HCT116 (cell line): ENCODE data around the gene RGS7.

Experiments used
- CTCF ChIP-seq, 3 experiments: fragments of 200-600 bp in 1 of 3; sonication (generic) in 1 of 3; IDR thresholded peaks in 2 of 3; conservative IDR thresholded peaks in 1 of 3; 2 replicates each; pipeline ENCODE4 v1.5.1; 2012 to 2017; ENCODE audit warnings: low read depth in 2 of 3, low read length in 2 of 3, antibody characterized with exemption in 1 of 3, borderline replicate concordance in 1 of 3, control low read depth in 1 of 3, mild to moderate bottlenecking in 1 of 3, mixed read lengths in 1 of 3, mixed run types in 1 of 3, moderate library complexity in 1 of 3; ENCODE audit not compliant: insufficient read depth in 1 of 3
- POLR2A ChIP-seq: IDR thresholded peaks from 2 replicates; pipeline ENCODE4 v1.7.0; 2011; ENCODE audit warnings: borderline replicate concordance; ENCODE audit not compliant: insufficient read depth, insufficient read length; ENCODE audit errors: extremely low read depth
- SIN3A ChIP-seq: IDR thresholded peaks from 2 replicates; pipeline ENCODE4 v1.6.1; 2012; ENCODE audit warnings: low read depth

GRCh38 chr1:240824238-240824637 is 532.8 kb downstream of the RGS7 start:
- no peak for TF ChIP-seq CTCF (IDR thresholded peaks at IDR 0.05 in 2 of 3, conservative IDR thresholded peaks at IDR 0.05 in 1 of 3; ENCODE audit: borderline replicate concordance in 1 of 3, insufficient read depth in 1 of 3, low read depth in 2 of 3, low read length in 2 of 3)
- no peak for TF ChIP-seq SIN3A
- TF ChIP-seq POLR2A = no peak
